Type B pancreatic cell (in vitro differentiated cells): ENCODE results near the gene FRMD4A. TPM values are rescaled to one million over a fixed set of nuclear protein-coding genes. Genes with fewer than 3 reads are reported as not detected.

Experiments
- DNase-seq: peaks from one replicate; pipeline ENCODE4 v3.0.0; 2021; ENCODE audit warnings: mixed read lengths; ENCODE audit not compliant: unreplicated experiment; ENCODE audit errors: extremely low spot score
- H3K27ac Mint-ChIP-seq: 2 replicates; pipeline ENCODE4 v1.8.0; 2021; ENCODE audit warnings: mild to moderate bottlenecking, mixed read lengths
- H3K27me3 Mint-ChIP-seq: 2 replicates; pipeline ENCODE4 v1.8.0; 2021; ENCODE audit warnings: mixed read lengths
- H3K36me3 Mint-ChIP-seq: 2 replicates; pipeline ENCODE4 v1.8.0; 2021; ENCODE audit warnings: mixed read lengths
- H3K4me1 Mint-ChIP-seq: one replicate; pipeline ENCODE4 v1.8.0; 2021; ENCODE audit warnings: mixed read lengths; ENCODE audit not compliant: unreplicated experiment
- H3K4me3 Mint-ChIP-seq: 2 replicates; pipeline ENCODE4 v1.8.0; 2021; ENCODE audit warnings: mild to moderate bottlenecking, mixed read lengths
- H3K9me3 Mint-ChIP-seq: 2 replicates; pipeline ENCODE4 v1.8.0; 2021; ENCODE audit warnings: mixed read lengths
- CTCF ChIP-seq: fragments of 200-600 bp; sonication (generic); conservative IDR thresholded peaks from 2 replicates; pipeline ENCODE4 v1.5.0; 2021; ENCODE audit warnings: antibody characterized with exemption, mild to moderate bottlenecking
- total RNA-seq: library from RNA; stranded (reverse); gene quantifications from 2 replicates; pipeline ENCODE4 v1.2.1, GENCODE V29; 2021; ENCODE audit warnings: low replicate concordance

The FRMD4A gene
- total RNA-seq, 1 donor from 2014 or later, result 88.9 TPM

- no peaks in the 10 kb centered on the region for H3K27me3 Mint-ChIP-seq
- peaks cover 51% of the 10 kb centered on the region for H3K36me3 Mint-ChIP-seq
- peak overlapping the region; percentile 0 for H3K4me3 Mint-ChIP-seq
- no peak for TF ChIP-seq CTCF
- peak overlapping the region; percentile 25 for H3K27ac Mint-ChIP-seq
- H3K4me1 Mint-ChIP-seq, result peaks cover 47% of the 10 kb centered on the region
- no peaks in the 10 kb centered on the region for H3K9me3 Mint-ChIP-seq
- no peak for DNase-seq
Measured at GRCh38 chr10:13681095-13681494, 649.6 kb downstream of the FRMD4A start.

- H3K9me3 Mint-ChIP-seq, result no peaks in the 10 kb centered on the region
- peaks cover 34% of the 10 kb centered on the region for H3K4me1 Mint-ChIP-seq
- TF ChIP-seq CTCF, result no peak
- H3K4me3 Mint-ChIP-seq, result no peak overlapping the region
- no peak overlapping the region for H3K27ac Mint-ChIP-seq
- peaks cover 48% of the 10 kb centered on the region for H3K36me3 Mint-ChIP-seq
- no peaks in the 10 kb centered on the region for H3K27me3 Mint-ChIP-seq
- DNase-seq, result no peak
Measured at GRCh38 chr10:13678101-13678843, 652.5 kb downstream of the FRMD4A start.

GRCh38 chr10:13674645-13675588 is 655.8 kb downstream of the FRMD4A start:
- Mint-ChIP-seq H3K4me1 (peaks cover 44% of the 10 kb centered on the region), H3K27ac (no peak overlapping the region), H3K27me3 (no peaks in the 10 kb centered on the region), H3K4me3 (no peak overlapping the region), H3K9me3 (no peaks in the 10 kb centered on the region), H3K36me3 (peaks cover 47% of the 10 kb centered on the region)
- TF ChIP-seq CTCF, result no peak
- no peak for DNase-seq

- Mint-ChIP-seq H3K9me3 (no peaks in the 10 kb centered on the region), H3K4me3 (peak overlapping the region; percentile 73), H3K27me3 (no peaks in the 10 kb centered on the region), H3K36me3 (peaks cover 51% of the 10 kb centered on the region), H3K27ac (peak overlapping the region; percentile 65), H3K4me1 (peaks cover 52% of the 10 kb centered on the region)
- no peak for TF ChIP-seq CTCF
- DNase-seq, result no peak
Measured at GRCh38 chr10:13673156-13673555, 657.6 kb downstream of the FRMD4A start.

- DNase-seq, result no peak
- Mint-ChIP-seq H3K4me1 (peaks cover 50% of the 10 kb centered on the region), H3K9me3 (no peaks in the 10 kb centered on the region), H3K27me3 (no peaks in the 10 kb centered on the region), H3K36me3 (peaks cover 54% of the 10 kb centered on the region), H3K27ac (peak overlapping the region; percentile 65), H3K4me3 (peak overlapping the region; percentile 73)
- TF ChIP-seq CTCF, result no peak
Measured at GRCh38 chr10:13672548-13672947, 658.2 kb downstream of the FRMD4A start.
